ENCODE measurements around the gene LYAR. TPM values are rescaled to one million over a fixed set of nuclear protein-coding genes. Genes with fewer than 3 reads are reported as not detected.
"Not testable (repeated sequence)": the region's sequence is repeated elsewhere in the genome, so short reads cannot be mapped to it uniquely, and the experiment has no call there.

LYAR gene
- total RNA-seq, 1 donor from 2014 or later, result 15.9 TPM

DNA sequence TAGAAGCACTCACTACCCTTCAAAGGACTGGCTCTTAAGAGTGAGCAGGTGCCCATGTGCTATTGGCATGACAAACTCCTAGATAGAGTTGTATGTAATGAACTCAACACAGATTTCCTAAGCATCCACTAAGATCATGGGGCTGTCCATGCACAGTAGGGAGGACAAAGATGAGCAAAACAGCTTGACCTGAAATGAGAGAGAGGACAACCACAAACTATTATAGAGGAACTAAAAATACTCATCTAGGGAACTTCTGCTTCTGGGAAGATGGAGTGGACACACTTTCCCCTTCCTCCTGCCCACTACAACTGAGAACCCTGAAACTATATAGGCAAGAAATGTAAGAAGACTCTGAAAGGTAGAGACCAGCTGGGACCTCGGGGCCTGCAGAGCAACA lies 21.2 kb downstream of the LYAR start:
- ChIA-PET POLR2A (no interaction called here), CTCF (no interaction called here)
- no peak overlapping the region for H3K4me3 Mint-ChIP-seq
- H3K27me3 Mint-ChIP-seq, result no peaks in the 10 kb centered on the region
- ATAC-seq (ENCODE audit: low read depth) (no peak), DNase-seq (no peak)
- no peak overlapping the region for H3K27ac Mint-ChIP-seq
- TF ChIP-seq, protein P1, sequence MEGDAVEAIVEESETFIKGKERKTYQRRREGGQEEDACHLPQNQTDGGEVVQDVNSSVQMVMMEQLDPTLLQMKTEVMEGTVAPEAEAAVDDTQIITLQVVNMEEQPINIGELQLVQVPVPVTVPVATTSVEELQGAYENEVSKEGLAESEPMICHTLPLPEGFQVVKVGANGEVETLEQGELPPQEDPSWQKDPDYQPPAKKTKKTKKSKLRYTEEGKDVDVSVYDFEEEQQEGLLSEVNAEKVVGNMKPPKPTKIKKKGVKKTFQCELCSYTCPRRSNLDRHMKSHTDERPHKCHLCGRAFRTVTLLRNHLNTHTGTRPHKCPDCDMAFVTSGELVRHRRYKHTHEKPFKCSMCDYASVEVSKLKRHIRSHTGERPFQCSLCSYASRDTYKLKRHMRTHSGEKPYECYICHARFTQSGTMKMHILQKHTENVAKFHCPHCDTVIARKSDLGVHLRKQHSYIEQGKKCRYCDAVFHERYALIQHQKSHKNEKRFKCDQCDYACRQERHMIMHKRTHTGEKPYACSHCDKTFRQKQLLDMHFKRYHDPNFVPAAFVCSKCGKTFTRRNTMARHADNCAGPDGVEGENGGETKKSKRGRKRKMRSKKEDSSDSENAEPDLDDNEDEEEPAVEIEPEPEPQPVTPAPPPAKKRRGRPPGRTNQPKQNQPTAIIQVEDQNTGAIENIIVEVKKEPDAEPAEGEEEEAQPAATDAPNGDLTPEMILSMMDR (IDR thresholded peaks at IDR 0.05), result no peak
- intact Hi-C loops (cut with micrococcal nuclease), result no loop called here
- H3K4me1 Mint-ChIP-seq, result no peaks in the 10 kb centered on the region
- H3K36me3 Mint-ChIP-seq (ENCODE audit: low read depth), result peaks cover 53% of the 10 kb centered on the region
- H3K9me3 Mint-ChIP-seq, result no peaks in the 10 kb centered on the region

- DNase-seq (no peak), ATAC-seq (ENCODE audit: low read depth) (no peak)
- H3K36me3 Mint-ChIP-seq (ENCODE audit: low read depth), result peaks cover 46% of the 10 kb centered on the region
- no peaks in the 10 kb centered on the region for H3K9me3 Mint-ChIP-seq
- TF ChIP-seq, protein P1 (IDR thresholded peaks at IDR 0.05), result no peak
- POLR2A ChIA-PET, result no interaction called here
- CTCF ChIA-PET, result interaction anchor here (1.1 kb wide), 1 partner anchor 16 kb away, joined by 3 read pairs; no protein-coding TSS in a partner anchor
- intact Hi-C loops (cut with micrococcal nuclease), result no loop called here
- no peak overlapping the region for H3K4me3 Mint-ChIP-seq
- no peaks in the 10 kb centered on the region for H3K4me1 Mint-ChIP-seq
- H3K27me3 Mint-ChIP-seq, result no peaks in the 10 kb centered on the region
- no peak overlapping the region for H3K27ac Mint-ChIP-seq
Measured at GRCh38 chr4:4267981-4268380, 22.0 kb downstream of the LYAR start.

DNA sequence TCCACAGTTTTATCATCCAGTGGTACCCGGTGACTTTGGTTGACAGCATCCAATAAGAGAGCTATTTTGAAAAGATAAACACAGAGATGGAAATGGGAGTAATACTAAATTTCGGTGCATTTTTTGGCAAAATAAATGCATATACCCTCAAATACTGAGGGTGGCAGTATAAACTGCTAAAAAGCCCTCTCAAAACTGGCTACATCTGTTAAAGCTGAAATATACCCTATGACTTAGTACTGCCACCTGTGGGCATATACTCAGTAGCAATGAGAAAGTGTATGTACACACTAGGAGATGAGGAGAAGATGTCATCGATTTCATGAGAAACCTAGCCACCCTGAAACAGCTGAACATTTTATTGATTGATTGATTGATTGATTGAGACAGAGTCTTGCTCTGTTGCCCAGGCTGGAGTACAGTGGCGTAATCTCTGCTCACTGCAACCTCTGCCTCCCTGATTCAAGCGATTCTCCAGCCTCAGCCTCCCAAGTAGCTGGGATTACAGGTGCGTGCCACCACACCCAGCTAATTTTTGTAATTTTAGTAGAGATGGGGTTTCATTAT lies 29.7 kb downstream of the LYAR start:
- no peaks in the 10 kb centered on the region for H3K36me3 Mint-ChIP-seq (ENCODE audit: low read depth)
- POLR2A ChIA-PET, result interaction anchor here (1.6 kb wide), 1 partner anchor 12 kb away, joined by 7 read pairs; the partner anchor contains the start of gene TMEM128
- no peaks in the 10 kb centered on the region for H3K9me3 Mint-ChIP-seq
- ATAC-seq (ENCODE audit: low read depth) (peak; percentile 77), DNase-seq (no peak)
- H3K4me3 Mint-ChIP-seq, result no peak overlapping the region
- intact Hi-C loops (cut with micrococcal nuclease), result loop anchor here (1.0 kb wide), 1 partner anchor 75 kb away; no protein-coding TSS in a partner anchor
- TF ChIP-seq, protein P1 (IDR thresholded peaks at IDR 0.05), result no peak
- H3K4me1 Mint-ChIP-seq, result no peaks in the 10 kb centered on the region
- H3K27ac Mint-ChIP-seq, result no peak overlapping the region
- CTCF ChIA-PET, result interaction anchor here (1.0 to 1.9 kb wide), 3 partner anchors 9 to 171 kb away, joined by 4 to 9 read pairs (median 5); partner anchors contain the start of gene TMEM128
- peaks cover 3% of the 10 kb centered on the region for H3K27me3 Mint-ChIP-seq

- H3K27me3 Mint-ChIP-seq, result peaks cover 3% of the 10 kb centered on the region
- intact Hi-C loops (cut with micrococcal nuclease), result loop anchor here (1.0 kb wide), 1 partner anchor 76 kb away; no protein-coding TSS in a partner anchor
- H3K36me3 Mint-ChIP-seq (ENCODE audit: low read depth), result no peaks in the 10 kb centered on the region
- ATAC-seq (ENCODE audit: low read depth) (no peak), DNase-seq (no peak)
- H3K4me3 Mint-ChIP-seq, result no peak overlapping the region
- TF ChIP-seq, protein P1 (IDR thresholded peaks at IDR 0.05), result no peak
- CTCF ChIA-PET, result interaction anchor here (0.7 to 1.9 kb wide), 4 partner anchors 8 to 172 kb away, joined by 3 to 9 read pairs (median 4); partner anchors contain the start of gene TMEM128
- no peaks in the 10 kb centered on the region for H3K4me1 Mint-ChIP-seq
- POLR2A ChIA-PET, result interaction anchor here (1.6 kb wide), 1 partner anchor 12 kb away, joined by 7 read pairs; the partner anchor contains the start of gene TMEM128
- H3K9me3 Mint-ChIP-seq, result no peaks in the 10 kb centered on the region
- no peak overlapping the region for H3K27ac Mint-ChIP-seq
Measured at GRCh38 chr4:4259484-4260100, 30.4 kb downstream of the LYAR start.

GRCh38 chr4:4257705-4258104 lies 32.2 kb downstream of the LYAR start:
- intact Hi-C loops (cut with micrococcal nuclease); POLR2A ChIA-PET; H3K4me3 Mint-ChIP-seq; CTCF ChIA-PET; DNase-seq; H3K4me1 Mint-ChIP-seq; H3K36me3 Mint-ChIP-seq (ENCODE audit: low read depth); H3K9me3 Mint-ChIP-seq; H3K27me3 Mint-ChIP-seq; ATAC-seq (ENCODE audit: low read depth); H3K27ac Mint-ChIP-seq: not testable (repeated sequence)
